Astrocyte of the hippocampus (primary cell): ENCODE data around the gene EPHA1.

Experiments
- DNase-seq: peaks from one replicate; pipeline ENCODE4 v3.0.0; 2011; ENCODE audit warnings: low read depth, low spot score

EPHA1 gene

DNA sequence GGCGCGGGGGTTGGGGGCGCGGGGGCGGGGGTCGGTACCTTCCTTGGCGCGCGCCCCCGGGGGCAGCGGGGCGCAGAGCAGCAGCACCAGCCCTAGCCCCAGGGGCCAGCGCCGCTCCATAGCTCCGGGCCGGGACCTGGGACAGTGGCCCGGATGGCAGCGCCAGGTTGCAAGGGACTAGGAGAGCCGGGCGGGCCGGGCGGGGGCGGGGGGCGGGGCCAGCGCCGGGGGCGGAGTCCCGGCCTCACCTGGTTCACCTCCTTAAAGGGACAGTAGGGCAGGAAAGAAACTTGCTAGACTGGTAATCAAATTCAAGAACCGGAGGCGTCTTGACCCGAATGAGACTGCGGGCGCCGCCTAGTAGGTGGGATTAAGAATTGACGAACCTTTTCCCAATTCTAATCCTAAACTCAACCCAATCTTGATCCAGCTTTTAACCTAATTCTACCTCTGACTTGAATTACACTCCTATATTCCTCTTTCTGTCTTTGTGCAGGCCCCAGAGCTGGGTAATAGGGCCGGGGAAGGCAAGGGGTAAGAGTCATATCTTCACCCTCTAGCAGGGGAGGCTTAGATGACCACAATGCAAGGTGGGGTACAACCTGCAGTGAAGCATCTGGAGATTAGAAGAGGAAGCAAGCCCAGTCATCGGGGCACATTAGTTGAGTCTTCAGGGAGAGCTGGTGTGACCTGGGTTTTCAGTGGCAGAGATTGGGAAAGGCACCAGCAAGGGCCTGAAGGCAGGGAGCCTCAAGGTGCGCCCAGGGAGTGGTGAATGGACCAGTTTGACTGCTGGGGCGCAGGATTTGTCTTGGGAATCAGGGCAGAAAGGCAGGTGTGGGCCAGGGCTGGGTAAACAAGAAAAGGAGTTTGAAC lies at the start of gene EPHA1:
TSS of gene EPHA1 (minus strand) at position 171 of the 876 bp plus-strand sequence. CDS start at position 120, 51 bp downstream.
- no peak for DNase-seq

GRCh38 chr7:143458263-143458662 lies 49.6 kb upstream of the EPHA1 start:
- no peak for DNase-seq

DNA sequence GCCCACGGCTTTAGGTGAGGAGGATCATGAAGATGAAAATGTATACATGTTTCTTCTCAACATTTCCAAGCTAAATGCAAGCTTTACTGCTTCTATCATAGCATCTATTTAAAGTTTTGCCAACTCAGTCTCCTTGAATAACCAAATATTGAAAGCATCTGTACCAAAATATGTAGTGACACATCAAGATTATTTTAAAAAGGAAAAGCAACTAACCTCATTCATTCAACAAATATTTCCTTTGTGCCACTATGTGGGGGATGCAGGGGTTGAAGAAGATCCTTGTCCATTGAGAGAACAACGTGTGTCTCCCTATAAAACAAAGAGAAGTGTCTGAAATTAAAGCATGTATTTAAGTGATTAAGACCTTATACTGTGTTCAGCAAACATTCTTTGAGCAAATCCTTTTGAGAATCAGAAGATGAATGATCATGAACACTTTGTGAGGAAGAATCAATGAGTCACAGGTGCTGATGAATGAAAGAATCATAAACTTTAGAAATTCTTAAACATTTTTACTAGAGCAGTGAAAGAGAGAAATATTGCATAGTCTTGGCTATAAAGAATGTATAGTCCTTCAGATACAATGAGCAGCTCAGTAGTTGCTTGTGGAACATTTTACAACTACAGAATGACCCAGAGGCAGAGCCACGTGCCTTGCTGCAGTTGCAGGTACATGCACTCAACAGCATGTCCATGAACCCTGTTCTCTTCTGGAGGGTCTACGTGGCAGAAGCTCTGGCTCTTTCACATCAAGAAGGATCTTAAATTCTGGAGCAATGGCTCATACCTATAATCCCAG lies 48.5 kb upstream of the EPHA1 start:
- no peak for DNase-seq

- DNase-seq, result no peak
Measured at GRCh38 chr7:143455942-143456341, 47.3 kb upstream of the EPHA1 start.

GRCh38 chr7:143455491-143455890 lies 46.8 kb upstream of the EPHA1 start:
- DNase-seq, result no peak

DNA sequence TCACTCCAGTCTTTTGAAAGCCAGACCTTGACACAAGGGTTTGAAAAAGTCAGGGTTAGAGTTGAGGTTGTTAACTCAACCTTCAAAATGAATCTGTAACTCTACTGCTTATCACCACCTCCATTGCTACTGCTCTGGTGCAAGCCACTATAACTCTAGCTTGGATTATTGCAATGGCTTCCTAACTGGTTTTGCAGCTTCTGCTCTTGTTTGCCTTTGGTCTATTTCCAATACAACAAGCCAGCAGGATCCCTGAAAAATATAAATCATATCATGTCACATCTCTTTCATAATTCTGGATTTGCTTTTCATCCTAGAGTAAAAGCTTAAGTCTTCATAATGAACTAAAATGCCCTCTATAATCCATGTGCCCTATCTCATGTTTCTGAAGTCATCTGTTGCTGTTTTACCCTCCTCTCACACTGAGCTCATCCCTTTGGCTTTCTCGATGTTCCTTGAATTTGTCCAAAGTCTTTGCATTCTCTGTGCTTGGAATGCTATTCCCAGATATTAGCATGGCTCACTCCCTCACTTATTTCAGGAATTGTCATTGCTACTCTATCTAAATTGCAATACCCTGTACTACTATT lies 45.5 kb upstream of the EPHA1 start:
- DNase-seq, result no peak

DNA sequence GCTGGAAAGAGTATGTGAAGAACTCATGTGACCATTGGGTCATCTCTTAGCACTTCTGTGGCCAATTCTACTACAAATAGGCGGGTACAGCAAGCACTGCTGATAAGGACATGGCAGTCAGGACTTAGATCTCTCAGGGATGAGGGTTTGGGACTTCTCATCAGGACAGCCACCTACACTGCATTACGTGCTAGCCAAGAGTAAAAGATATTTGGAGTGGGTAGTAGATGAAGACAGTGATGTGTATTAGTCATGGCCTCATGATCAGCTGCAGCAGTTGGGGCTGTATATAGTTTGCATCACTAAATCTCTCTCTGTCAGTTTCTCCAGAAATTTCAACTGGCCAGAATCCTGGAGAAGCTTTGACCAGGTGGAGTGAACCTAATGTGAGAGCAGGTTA lies 43.8 kb upstream of the EPHA1 start:
- DNase-seq, result no peak

GRCh38 chr7:143451746-143452145 lies 43.1 kb upstream of the EPHA1 start:
- no peak for DNase-seq

DNA sequence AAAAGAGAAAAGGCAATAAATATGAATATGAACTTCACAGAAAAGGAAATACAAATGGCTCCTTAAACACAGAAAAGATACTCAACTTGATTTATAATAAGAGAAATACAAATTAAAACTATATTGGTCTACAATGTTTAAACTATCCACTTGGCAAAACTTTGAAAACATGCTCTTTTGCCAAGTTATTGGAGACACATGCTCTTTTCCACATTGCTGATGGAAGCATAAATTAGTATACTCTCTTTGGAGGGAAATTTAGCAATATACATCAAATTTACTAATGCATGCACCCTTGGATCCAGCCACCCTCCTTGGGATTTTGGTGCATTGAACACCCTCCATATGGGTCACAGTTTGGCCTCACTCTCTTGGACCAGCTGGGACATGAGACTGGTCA lies 42.5 kb upstream of the EPHA1 start:
- no peak for DNase-seq

- no peak for DNase-seq
Measured at GRCh38 chr7:143449793-143450192, 41.1 kb upstream of the EPHA1 start.

DNA sequence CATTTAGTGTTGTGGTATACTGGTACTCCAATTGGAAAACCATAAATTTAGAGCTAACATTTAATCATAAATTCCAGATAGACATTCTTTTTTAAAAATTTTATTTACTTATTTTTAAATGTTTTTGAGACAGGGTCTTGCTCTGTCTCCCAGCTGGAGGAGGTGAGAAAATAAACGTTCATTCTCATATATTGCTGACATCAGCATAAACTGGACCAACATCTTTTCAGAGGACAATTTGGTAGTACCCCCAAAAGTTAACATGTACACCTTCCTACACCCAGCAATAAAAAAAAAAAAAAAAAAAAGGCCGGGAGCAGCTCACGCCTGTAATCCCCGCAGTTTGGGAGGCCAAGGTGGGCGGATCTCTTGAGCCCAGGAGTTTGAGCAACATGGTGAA lies 39.8 kb upstream of the EPHA1 start:
- DNase-seq, result no peak

DNA sequence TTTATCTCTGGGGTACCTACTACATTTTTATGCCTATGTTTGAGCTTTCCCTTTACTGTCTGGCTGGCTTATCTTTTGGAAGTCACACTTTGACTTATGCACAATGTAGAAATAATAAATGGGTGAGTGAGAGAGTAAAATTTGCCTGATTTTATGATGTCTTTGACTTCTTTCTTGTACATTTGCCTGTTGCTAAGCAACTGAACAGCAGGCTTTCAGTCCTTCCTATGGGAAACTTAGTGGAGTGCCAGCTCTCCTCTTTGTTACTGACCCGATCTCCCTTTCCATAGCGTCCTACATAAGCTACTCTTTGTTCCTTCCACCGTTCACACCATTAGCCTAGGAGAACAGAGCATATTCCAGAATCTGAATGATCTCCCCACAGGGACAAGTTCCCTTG lies 38.8 kb upstream of the EPHA1 start:
- DNase-seq, result no peak

DNA sequence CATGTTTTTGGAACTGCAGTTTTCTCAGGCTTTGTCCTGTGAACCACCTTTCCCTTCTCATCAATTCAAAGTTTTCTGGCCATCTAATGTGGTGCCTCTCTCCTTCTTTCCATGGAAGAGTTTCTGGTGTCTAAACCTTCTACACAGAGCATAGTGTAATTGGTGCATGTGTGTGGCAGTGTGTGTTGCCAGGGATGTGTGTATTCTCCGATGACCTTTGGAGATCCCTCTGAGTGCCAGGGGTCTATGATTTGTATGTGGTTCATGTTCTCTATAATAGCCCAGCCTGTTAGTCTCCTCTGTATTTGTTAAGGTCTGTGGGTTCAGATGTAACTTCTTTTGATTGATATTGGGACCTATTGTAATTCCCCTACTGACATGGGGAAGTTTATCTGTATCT lies 36.1 kb upstream of the EPHA1 start:
- no peak for DNase-seq

DNA sequence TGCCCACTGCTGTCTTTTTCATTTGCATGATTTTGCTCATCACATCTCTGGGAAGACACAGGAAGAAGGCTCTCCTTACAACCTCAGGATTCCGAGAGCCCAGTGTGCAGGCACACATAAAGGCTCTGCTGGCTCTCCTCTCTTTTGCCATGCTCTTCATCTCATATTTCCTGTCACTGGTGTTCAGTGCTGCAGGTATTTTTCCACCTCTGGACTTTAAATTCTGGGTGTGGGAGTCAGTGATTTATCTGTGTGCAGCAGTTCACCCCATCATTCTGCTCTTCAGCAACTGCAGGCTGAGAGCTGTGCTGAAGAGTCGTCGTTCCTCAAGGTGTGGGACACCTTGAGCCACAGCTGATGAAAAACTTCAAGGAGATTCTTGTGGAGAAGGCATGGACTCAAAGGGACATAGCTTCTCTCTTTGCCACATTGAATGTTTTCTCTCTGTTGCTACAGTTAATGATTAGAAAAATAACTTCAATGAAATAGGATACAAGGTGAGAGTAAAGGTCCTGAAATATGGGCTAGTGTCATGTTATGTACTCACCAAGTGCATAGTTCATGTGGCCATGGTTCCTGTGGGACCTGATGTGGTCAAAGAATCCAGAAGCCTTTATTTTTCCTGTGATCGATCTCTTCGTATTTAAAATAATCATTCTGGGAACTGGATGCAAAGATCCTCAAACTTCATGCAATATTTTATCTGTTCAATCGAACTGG lies 35.6 kb upstream of the EPHA1 start:
- DNase-seq, result no peak

GRCh38 chr7:143443153-143443552 lies 34.5 kb upstream of the EPHA1 start, which contains the start of gene TAS2R60:
Gene TAS2R60, plus strand, starts transcription at chr7:143443453. Its CDS starts 0 bp downstream, at chr7:143443453.
- no peak for DNase-seq

- no peak for DNase-seq
Measured at GRCh38 chr7:143439866-143440265, 31.2 kb upstream of the EPHA1 start.

DNA sequence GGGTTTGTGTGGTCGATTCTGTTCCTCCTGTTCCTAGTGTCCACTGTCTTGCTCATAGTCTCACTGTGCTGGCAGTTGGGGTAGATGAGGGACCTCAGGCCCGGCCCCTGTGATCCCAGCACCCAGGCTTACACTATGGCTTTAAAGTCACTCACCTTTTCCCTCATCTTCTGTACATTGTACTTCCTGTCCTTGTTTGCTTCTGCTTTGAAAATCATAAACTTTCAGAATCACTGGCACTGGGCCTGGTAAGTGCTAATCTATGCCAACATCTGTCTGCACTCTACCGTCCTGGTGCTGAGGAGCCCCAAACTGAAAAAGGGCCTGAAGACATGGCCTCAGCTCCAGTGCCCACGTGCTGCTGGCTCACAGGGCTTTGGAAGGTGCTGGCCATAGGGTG lies 28.9 kb upstream of the EPHA1 start:
- DNase-seq, result no peak

- no peak for DNase-seq
Measured at GRCh38 chr7:143436325-143436946, 27.8 kb upstream of the EPHA1 start.

- no peak for DNase-seq
Measured at GRCh38 chr7:143435266-143435665, 26.6 kb upstream of the EPHA1 start.

DNA sequence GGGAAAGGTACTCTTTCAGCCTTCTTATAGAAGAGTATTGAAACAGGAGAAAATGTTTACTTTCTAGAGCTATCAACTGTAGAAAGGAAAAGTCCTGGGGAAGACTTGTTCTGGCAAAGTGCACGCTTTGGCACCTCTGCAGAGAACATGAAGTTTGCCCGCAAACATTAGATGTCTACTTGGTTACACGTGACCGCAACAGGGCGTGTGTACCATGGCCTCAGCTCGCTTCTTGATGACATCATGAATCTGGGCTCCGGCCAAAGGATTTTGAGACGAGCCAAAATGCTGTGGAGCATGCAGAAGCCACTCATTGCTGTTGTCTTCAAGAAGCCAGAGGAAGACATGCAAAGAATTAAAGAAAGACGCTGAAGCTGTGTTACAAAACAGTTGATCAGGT lies 26.0 kb upstream of the EPHA1 start:
- no peak for DNase-seq

DNA sequence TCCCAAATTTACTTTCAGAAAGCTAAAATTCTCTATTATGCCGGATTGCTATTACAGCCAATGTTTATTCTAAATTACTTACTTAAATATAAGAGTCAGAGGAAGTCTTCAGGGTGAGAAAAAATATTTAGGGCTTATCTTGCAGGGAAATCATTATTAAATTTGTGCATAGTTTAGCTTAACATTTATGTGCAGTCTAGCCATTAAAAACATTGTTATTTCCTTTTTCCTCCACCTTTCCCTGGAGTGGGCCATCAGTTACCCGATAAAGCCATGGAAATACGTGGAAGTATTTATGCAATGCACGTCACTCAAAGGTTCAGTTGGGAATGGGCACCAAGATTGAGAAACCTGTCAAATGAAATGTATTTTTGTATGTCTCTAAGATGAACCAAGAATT lies 25.1 kb upstream of the EPHA1 start:
- DNase-seq, result no peak
